Kidney (tissue), 14 donors: ENCODE data around the gene NDUFS5. TPM values are rescaled to one million over a fixed set of nuclear protein-coding genes. Genes with fewer than 3 reads are reported as not detected.
"Not testable (repeated sequence)": the region's sequence is repeated elsewhere in the genome, so short reads cannot be mapped to it uniquely, and the experiment has no call there.

ENCODE experiments used
- DNase-seq, 5 donors: peaks; one replicate each; pipeline ENCODE4 v3.0.0-alpha.2; 2013 to 2020
- FAIRE-seq: peaks from 2 replicates; lab custom pipeline; 2012; peaks lifted over from hg19 to GRCh38; lab: Jason Lieb, UNC
- H3K27ac ChIP-seq, 2 donors: one replicate each; pipeline ENCODE4 v1.7.0; 2013; ENCODE audit warnings: low read depth in 2 of 2, low read length in 2 of 2, inconsistent platforms in 1 of 2
- H3K27me3 ChIP-seq: one replicate; pipeline ENCODE4 v1.7.1; 2013; ENCODE audit warnings: low read length, inconsistent platforms; ENCODE audit not compliant: control insufficient read depth, insufficient read depth
- H3K36me3 ChIP-seq, 3 donors: one replicate each; pipeline versions ENCODE4 v1.7.0 to v1.7.1; 2013; ENCODE audit warnings: low read length in 3 of 3, control low read depth in 1 of 3, inconsistent platforms in 1 of 3; ENCODE audit not compliant: insufficient read depth in 3 of 3, control insufficient read depth in 2 of 3
- H3K4me1 ChIP-seq, 3 donors: one replicate each; pipeline versions ENCODE4 v1.7.0 to v1.7.1; 2013; ENCODE audit warnings: low read length in 3 of 3, inconsistent platforms in 1 of 3, low read depth in 1 of 3; ENCODE audit not compliant: control insufficient read depth in 2 of 3, insufficient read depth in 2 of 3
- H3K4me3 ChIP-seq, 3 donors: one replicate each; pipeline versions ENCODE4 v1.7.0 to v1.8.1; 2013; ENCODE audit warnings: low read length in 3 of 3, control low read depth in 1 of 3, inconsistent platforms in 1 of 3
- H3K9ac ChIP-seq, 3 donors: one replicate each; pipeline versions ENCODE4 v1.7.0 to v1.7.1; 2013; ENCODE audit warnings: low read length in 3 of 3, control low read depth in 1 of 3, inconsistent platforms in 1 of 3
- H3K9me3 ChIP-seq, 3 donors: one replicate each; pipeline versions ENCODE4 v1.7.0 to v1.7.1; 2013; ENCODE audit warnings: low read length in 3 of 3, control low read depth in 1 of 3, inconsistent platforms in 1 of 3; ENCODE audit not compliant: control insufficient read depth in 2 of 3, insufficient read depth in 1 of 3
- CTCF ChIP-seq: IDR thresholded peaks from 3 replicates; pipeline ENCODE4 v1.5.1; 2012; ENCODE audit warnings: mild to moderate bottlenecking, moderate library complexity, borderline replicate concordance; ENCODE audit not compliant: insufficient read depth; ENCODE audit errors: extremely low read depth
- intact Hi-C: fragments of 100-400 bp; cut with DNase I; formaldehyde crosslinking; loops from one replicate; pipeline ENCODE4 v1.11.1; 2022
- polyA plus RNA-seq: library from polyadenylated mRNA; stranded (reverse); fragments of 350-450 nt; fragmentation: Illumina TruSeq; extraction: RNeasy Lipid Tissue Mini Kit (QIAGEN cat#74804); gene quantifications from one replicate; pipeline ENCODE4 v1.2.3, GENCODE V29; 2014; ENCODE audit warnings: low read depth, low replicate concordance; ENCODE audit not compliant: insufficient read depth
- total RNA-seq: library from RNA; stranded (reverse); fragmentation: NEBNext Ultra II Directional; extraction: Animal tissue kit (Norgen Biotek cat#: 25700); gene quantifications from one replicate; pipeline ENCODE4 v1.2.1, GENCODE V29; 2021
- donor health status: control.
- donor health status: control.
- donor health status: control.
- donor health status: control.
- donor health status: control.
- donor health status: DM: yes; HTN: yes; CAD: no.
- donor health status: Normal renal cell carcinoma (clear cell type).

Gene NDUFS5
- total and polyA plus RNA-seq, 2 donors from 2014 or later, result 174 to 1,037 TPM

- H3K9ac ChIP-seq, result no peak overlapping the region
- intact Hi-C loops, result no loop called here
- H3K4me3 ChIP-seq, result no peak overlapping the region
- H3K27ac ChIP-seq, result no peak overlapping the region
- no peaks in the 10 kb centered on the region for H3K9me3 ChIP-seq
- FAIRE-seq (no peak), DNase-seq (no peak)
- no peaks in the 10 kb centered on the region for H3K4me1 ChIP-seq
- no peaks in the 10 kb centered on the region for H3K27me3 ChIP-seq
- H3K36me3 ChIP-seq, result peaks cover 0 to 17% (median 0%) of the 10 kb centered on the region in 3 donors
- no peak for TF ChIP-seq CTCF
Measured at GRCh38 chr1:39048745-39049370, 22.7 kb downstream of the NDUFS5 start.

GRCh38 chr1:39050001-39050400 is 23.9 kb downstream of the NDUFS5 start:
- intact Hi-C loops, result no loop called here
- no peak overlapping the region for H3K9ac ChIP-seq
- FAIRE-seq, result no peak
- H3K36me3 ChIP-seq, result peaks cover 0 to 17% (median 0%) of the 10 kb centered on the region in 3 donors
- DNase-seq, result no peak
- H3K4me3 ChIP-seq, result no peak overlapping the region
- H3K27me3 ChIP-seq, result no peaks in the 10 kb centered on the region
- TF ChIP-seq CTCF, result no peak
- H3K9me3 ChIP-seq, result no peaks in the 10 kb centered on the region
- H3K4me1 ChIP-seq, result no peaks in the 10 kb centered on the region
- no peak overlapping the region for H3K27ac ChIP-seq

GRCh38 chr1:39051193-39051850 is 25.2 kb downstream of the NDUFS5 start:
- H3K4me3 ChIP-seq, H3K9ac ChIP-seq, H3K27me3 ChIP-seq, H3K4me1 ChIP-seq, H3K27ac ChIP-seq, intact Hi-C loops, FAIRE-seq, DNase-seq, H3K9me3 ChIP-seq: not testable (repeated sequence)
- peaks cover 0 to 17% (median 0%) of the 10 kb centered on the region in 3 donors for H3K36me3 ChIP-seq

- H3K4me3 ChIP-seq, result no peak overlapping the region
- DNase-seq (no peak), FAIRE-seq (no peak)
- intact Hi-C loops, result no loop called here
- H3K9me3 ChIP-seq, result no peaks in the 10 kb centered on the region
- H3K9ac ChIP-seq, result no peak overlapping the region
- peaks cover 0 to 14% (median 0%) of the 10 kb centered on the region in 3 donors for H3K36me3 ChIP-seq
- no peaks in the 10 kb centered on the region for H3K27me3 ChIP-seq
- no peak for TF ChIP-seq CTCF
- H3K27ac ChIP-seq, result no peak overlapping the region
- no peaks in the 10 kb centered on the region for H3K4me1 ChIP-seq
Measured at GRCh38 chr1:39051956-39052355, 25.8 kb downstream of the NDUFS5 start.

- H3K4me3 ChIP-seq, intact Hi-C loops, H3K27ac ChIP-seq, H3K36me3 ChIP-seq, H3K9me3 ChIP-seq, FAIRE-seq, H3K27me3 ChIP-seq, H3K4me1 ChIP-seq, H3K9ac ChIP-seq, DNase-seq: not testable (repeated sequence)
Measured at GRCh38 chr1:39055213-39055710, 29.1 kb downstream of the NDUFS5 start.

GRCh38 chr1:39061516-39061915 is 35.4 kb downstream of the NDUFS5 start:
- H3K9me3 ChIP-seq, H3K4me1 ChIP-seq, H3K27me3 ChIP-seq, intact Hi-C loops, H3K9ac ChIP-seq, FAIRE-seq, H3K27ac ChIP-seq, H3K4me3 ChIP-seq, DNase-seq, H3K36me3 ChIP-seq: not testable (repeated sequence)
